SW480 (cell line): ENCODE data around the gene NEMF.
"Not testable (repeated sequence)": the region's sequence is repeated elsewhere in the genome, so short reads cannot be mapped to it uniquely, and the experiment has no call there.

Source experiments
- DNase-seq: peaks from one replicate; pipeline ENCODE4 v3.0.0-alpha.2; 2016; ENCODE audit warnings: low spot score

The NEMF gene

DNA sequence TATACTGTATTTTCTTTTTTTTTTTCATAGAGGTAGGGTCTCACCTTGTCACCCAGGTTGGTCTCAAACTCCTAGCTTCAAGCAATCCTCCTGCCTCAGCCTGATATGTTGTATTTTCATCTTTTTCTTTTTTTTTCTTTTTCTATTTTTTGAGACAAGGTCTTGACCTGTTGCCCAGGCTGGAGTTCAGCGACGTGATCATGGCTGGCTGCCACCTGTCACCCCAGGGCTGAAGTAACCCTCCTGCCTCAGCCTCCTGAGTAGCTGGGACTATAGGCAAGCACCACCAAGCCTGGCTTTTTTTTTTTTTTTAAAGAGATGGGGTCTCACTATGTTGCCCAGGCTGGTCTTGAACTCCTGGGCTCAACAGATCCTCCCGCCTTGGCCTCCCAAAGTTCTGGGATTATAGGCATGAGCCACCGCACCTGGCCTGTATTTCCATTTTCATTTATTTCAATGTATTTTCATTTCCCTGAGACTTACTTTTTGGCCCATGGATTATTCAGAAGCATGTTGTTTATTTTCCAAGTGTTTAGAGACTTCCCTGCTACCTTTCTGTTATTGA is 24.1 kb upstream of the NEMF start:
- no peak for DNase-seq

- DNase-seq = no peak
These were observed 23.1 kb upstream of the NEMF start for GRCh38 chr14:49875640-49876198.

DNA sequence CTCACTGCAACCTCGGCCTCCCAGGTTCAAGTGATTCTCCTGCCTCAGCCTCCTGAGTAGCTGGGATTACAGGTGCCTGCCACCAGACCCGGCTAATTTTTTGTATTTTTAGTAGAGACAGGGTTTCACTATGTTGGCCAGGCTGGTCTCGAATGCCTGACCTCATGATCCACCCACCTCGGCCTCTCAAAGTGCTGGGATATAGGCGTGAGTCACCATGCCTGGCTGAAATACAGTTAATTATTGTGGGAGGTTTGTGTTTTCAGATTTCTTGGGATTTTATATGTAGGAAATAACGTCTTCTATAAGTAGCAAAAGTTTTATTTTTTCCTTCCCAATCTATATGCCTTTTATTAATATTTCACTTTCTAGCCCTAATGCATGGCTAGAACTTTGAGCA is 21.0 kb upstream of the NEMF start:
- DNase-seq = not testable (repeated sequence)

DNA sequence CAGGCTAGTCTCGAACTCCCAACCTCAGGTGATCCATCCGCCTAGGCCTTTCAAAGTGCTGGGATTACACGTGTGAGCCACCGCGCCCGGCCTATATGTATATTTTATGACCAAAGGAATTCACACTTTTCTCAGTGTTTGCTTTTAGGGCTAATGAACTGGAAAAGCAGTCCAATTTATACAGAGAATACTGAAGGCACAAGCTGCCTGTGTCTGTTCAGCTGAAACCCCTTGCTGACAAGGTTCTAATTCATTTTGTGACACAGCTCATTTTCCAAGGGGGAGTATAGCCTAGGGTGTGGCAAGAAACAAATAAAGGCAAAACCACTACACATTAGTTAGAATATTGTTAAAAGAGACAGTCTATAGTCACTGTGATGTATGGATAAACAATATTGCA is 18.3 kb upstream of the NEMF start:
- no peak for DNase-seq

DNA sequence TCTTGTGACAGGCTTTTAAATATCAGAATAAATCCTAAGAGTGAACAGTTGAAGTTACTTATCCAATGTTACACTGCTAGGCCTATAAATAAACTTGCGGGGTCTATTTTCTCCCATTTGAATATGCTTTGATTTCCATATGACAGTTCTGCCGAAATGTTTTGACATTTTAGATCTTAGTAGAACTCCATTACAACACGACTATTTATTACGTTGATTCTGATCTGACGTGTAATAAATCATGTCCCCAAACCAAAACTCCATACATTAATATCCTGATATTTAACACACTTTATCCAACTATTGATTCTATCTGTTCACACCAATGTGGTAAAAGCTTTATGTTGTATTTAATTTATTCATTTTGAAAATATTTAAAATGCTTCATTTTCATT is 16.1 kb upstream of the NEMF start:
- no peak for DNase-seq

DNA sequence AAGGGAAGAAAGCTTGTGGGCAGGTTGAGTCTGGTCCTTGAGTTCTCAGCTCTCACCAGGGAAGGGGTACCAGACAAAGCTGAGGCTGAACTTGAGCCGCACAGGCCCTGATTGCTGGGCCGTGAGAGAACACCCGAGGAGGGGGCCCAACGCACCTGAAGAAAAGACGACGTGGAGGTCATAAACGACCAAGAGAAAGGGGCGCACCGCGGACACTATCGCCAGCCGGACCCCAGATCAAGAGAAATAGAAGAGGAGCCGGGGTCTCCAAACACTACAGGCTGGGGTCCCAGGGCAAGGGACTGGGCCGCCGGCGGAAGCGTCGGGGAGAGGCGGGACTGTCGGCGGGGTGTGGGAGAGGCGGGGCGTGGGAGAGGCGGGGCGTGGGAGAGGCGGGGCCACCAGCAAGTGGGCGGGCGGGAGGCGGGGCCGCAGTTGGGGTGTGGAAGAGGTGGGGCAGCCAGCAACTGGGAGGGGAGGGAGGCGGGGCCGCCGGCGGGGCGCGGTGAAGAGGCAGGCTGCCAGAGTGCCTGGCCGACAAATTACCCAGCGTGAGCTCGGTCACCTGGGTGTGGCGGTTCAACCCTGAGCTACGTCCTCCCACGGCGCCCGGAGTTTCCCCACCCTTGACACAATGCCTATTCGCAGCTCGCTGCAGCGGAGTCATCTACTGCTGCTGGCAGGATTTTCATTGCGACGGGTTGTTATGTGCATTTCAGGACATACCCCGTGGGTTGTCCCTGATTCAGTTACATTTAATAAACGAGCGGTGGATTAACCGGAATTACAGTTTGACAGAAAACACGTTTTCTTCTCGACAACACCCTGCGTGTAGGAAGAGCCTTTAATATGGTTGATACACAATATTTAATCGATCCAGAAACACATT is 15.5 kb upstream of the NEMF start:
- peak; percentile 96 for DNase-seq

GRCh38 chr14:49865431-49865859 is 12.9 kb upstream of the NEMF start:
- DNase-seq = peak; percentile 62

DNA sequence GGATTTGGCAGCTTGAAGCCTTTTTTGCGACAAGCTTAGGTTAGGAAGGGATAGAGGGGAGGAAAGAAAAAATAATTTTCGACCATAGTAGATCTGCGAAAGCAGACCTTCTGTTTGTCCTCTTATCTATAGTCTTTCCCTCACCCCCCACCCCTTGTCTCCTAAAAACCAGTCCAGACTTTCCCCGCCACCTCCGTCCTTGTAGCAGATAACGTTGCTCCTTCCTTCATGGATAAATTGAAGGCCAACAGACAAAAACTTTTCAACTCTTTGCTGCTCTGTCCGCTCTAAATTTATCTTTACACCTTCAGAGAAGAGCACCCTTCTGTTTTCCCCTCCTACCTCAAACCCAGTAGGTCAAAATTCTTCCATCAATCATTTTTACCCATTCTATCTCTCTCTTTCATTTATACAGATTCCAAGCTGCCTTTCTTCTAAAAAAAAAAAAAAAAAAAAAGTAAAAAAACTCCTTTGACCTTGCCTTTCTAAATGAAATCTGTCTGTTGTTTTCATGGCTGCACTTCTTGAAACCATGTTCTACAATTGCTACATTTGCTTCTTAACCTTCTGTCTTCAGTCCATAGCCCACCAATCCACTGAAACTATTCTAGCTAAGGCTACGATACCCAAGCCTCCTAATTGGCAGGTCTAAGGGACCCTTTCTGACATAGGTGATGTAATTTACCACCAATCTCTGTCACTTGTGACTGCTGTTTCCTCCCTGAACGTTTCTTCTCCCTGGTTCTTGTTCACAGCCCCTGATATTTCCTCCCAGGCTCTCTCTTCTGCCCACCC is 11.1 kb upstream of the NEMF start:
- peak; percentile 49 for DNase-seq

DNA sequence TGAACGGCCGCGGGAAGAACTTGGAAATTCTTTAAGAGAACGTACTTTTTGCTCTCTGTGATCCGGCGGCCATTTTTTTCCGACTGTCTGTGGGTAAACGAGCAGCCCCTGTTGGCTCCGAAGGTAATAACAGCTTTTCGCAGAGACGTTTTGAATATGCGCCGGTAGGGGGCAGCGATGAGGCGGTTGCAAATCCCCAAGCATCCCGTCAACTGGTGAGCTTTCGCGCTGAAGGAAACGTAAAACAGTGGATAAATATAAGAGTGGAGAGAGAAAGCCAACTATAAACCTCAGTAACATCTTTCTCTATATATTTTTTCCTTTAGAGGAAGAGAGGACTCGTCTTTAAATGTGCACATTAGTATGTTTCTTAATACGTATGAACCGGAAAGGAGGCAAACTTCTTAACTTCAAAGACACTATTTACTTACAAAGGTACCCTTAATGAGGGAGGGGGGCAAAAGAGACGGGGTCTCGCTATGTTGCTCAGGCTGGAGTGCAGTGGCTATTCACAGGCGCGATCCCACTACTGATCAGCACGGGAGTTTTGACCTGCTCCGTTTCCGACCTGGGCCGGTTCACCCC is 9.6 kb upstream of the NEMF start:
- DNase-seq = peak; percentile 82

- DNase-seq = peak; percentile 70
These were observed 9.1 kb upstream of the NEMF start for GRCh38 chr14:49861699-49862088.

- no peak for DNase-seq
These were observed 8.6 kb upstream of the NEMF start for GRCh38 chr14:49860988-49861698.

DNA sequence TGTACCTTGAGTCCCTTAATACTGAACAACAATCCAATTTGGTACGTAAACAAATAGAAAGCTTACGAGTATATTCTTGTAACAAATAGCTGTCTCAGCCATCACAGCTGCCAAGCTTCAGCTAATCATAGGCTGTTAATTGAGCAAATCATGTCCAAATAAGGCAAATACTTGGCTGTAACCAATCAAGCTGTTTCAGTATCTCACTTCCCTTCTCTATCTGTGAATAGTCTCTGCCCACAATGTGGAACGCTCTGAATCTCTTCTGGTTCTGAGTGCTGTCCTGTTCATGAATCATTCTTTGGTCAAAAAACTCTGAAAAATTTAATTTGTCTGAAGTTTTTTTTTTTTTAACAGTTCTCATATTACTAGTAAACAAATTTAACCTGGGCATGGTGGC is 5.8 kb upstream of the NEMF start:
- DNase-seq = no peak

DNA sequence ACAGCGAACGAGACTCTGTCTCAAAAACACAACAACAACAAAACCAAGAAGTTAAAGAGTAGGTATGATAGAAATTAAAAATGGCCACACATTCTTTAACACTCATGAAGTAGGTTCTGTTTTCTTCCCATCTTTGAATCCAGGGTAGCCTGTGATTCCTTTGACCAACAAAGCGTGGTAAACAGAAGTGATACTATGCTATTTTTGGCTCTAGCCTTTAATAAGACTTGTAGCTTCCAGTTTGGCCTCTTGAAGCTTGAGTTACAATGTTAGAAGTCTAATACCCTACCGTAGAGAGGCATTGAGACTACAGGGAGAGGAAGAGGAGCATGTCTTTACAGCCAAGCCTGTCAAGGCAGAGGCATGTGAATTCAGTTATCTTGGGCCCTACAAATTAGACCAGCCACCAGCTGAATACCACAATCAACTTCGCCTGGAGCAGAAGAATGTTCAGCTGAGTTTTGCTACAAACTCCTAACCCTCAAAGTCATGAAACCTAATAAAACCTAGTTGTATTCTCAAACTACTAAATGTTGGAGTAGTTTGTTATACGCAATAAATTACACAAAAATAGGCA is 4.9 kb upstream of the NEMF start:
- DNase-seq = no peak

DNA sequence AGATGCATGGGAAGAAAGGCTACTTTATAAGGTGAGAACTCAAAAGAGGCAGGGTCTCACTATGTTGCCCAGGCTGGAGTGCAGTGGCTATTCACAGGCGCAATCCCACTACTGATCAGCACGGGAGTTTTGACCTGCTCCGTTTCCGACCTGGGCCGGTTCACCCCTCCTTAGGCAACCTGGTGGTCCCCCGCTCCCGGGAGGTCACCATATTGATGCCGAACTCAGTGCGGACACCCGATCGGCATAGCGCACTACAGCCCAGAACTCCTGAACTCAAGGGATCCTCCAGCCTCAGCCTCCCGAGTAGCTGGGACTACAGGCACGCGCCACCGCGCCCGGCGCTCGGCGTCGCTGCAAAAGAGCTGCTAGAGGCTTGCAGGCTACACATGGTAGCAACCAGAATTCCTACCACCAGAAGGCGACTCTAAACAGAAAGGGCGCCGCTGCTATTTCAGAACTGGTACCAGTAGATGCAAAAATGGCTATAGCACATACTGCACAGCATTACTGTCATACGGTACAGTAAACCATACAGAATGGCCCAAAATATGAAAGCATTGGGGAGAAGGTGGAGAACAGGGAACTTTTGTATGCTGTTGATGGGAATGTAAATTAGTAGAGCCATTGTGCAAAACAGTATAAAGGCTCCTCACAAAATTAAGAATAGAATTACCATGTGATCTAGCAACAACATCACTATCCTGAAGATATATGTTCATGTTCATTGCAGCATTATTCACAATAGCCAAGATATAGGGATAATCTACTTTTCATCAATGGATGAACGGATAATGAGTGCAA is 1.2 kb upstream of the NEMF start:
- DNase-seq = peak; percentile 86

- no peak for DNase-seq
These were observed 530 bp upstream of the NEMF start for GRCh38 chr14:49853158-49853477.

- DNase-seq = no peak
These were observed 775 bp downstream of the NEMF start for GRCh38 chr14:49851813-49852212.

GRCh38 chr14:49849213-49849847 is 3.3 kb downstream of the NEMF start:
- no peak for DNase-seq

DNA sequence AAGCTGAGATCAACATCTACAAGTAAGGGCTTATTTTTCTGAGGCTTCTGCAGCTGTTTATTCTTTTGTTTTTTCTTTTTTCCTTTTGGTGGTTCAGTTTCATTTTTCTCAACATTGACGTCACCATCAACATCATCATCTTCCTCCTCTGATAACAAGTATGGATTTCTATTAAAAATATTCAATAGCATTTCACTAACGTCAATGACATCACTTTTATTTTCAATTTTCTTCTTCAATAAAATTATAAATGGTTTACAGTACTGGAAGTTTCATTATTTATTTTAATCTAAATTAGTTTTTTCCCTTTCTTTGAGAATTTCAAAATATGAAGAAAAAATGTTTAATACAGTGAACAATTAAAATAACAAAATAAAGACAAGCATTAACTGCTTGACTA is 23.9 kb downstream of the NEMF start:
- no peak for DNase-seq

- DNase-seq = no peak
These were observed 32.4 kb downstream of the NEMF start for GRCh38 chr14:49820176-49820575.

GRCh38 chr14:49816844-49817243 is 35.7 kb downstream of the NEMF start:
- DNase-seq = no peak
